K562 (cell line): ENCODE measurements around the gene ZC3H18. TPM values are rescaled to one million over a fixed set of nuclear protein-coding genes. Genes with fewer than 3 reads are reported as not detected.

Experiments used
- ATAC-seq: fragments of 200-7000 bp; cut with Tn5 transposase; 3 replicates; pipeline ENCODE4 v1.9.1; 2020; ENCODE audit warnings: moderate library complexity
- BruUV-seq: library from RNA; stranded (reverse); fragments of 400-500 nt; replicated peaks from 2 replicates; lab custom pipeline; 2021; lab: Mats Ljungman, UMichigan
- CTCF ChIA-PET: fragments of 300-600 bp; formaldehyde crosslinking; extraction: SDS; loops from one replicate; lab custom pipeline; 2021; ENCODE audit warnings: low intra/inter-chr PET ratio; lab: Yijun Ruan, JAX
- POLR2A ChIA-PET: fragments of 300-600, 350-650 bp; sonication (Branson Sonifier 250); formaldehyde crosslinking; extraction: SDS; loops from one replicate; lab custom pipeline; 2021; ENCODE audit warnings: antibody characterized with exemption, inconsistent platforms; lab: Yijun Ruan, JAX
- DNase-seq, 4 experiments: peaks; one replicate each; pipeline versions ENCODE4 v3.0.0 to v3.0.0-alpha.2; 2011 to 2018; ENCODE audit warnings: low spot score in 3 of 4, mixed read lengths in 3 of 4; ENCODE audit errors: extremely low read depth in 1 of 4
- FAIRE-seq: peaks from 2 replicates; lab custom pipeline; 2011; peaks lifted over from hg19 to GRCh38; lab: Jason Lieb, UNC
- H2AFZ ChIP-seq: 2 replicates; pipeline ENCODE4 v1.6.0; 2011; ENCODE audit warnings: low read depth, low read length, control low read depth, inconsistent platforms
- H3K27ac ChIP-seq: fragments of 200-600 bp; 3 replicates; pipeline ENCODE4 v1.8.0; 2011; ENCODE audit warnings: low read depth, mild to moderate bottlenecking, control low read depth, inconsistent platforms, low read length, moderate library complexity, mixed read lengths; ENCODE audit errors: extremely low read depth
- H3K27me3 ChIP-seq, 2 experiments: fragments of 300-600 bp in 1 of 2; 2 replicates in 1 of 2; 3 replicates in 1 of 2; pipeline versions ENCODE4 v1.6.0 to v1.8.0; 2011; ENCODE audit warnings: inconsistent platforms in 2 of 2, low read length in 2 of 2, mild to moderate bottlenecking in 1 of 2, mixed read lengths in 1 of 2, moderate library complexity in 1 of 2; ENCODE audit not compliant: control insufficient read depth in 2 of 2, insufficient read depth in 2 of 2
- H3K36me3 ChIP-seq: fragments of 300-600 bp; 3 replicates; pipeline ENCODE4 v1.8.0; 2011; ENCODE audit warnings: mild to moderate bottlenecking, low read length, inconsistent platforms; ENCODE audit not compliant: control insufficient read depth, insufficient read depth
- H3K4me1 ChIP-seq, 2 experiments: fragments of 200-600 bp in 1 of 2; replicated peaks in 1 of 2; 2 replicates in 1 of 2; 3 replicates in 1 of 2; pipeline versions ENCODE4 v1.5.1 to v1.8.0; 2011; ENCODE audit warnings: inconsistent platforms in 2 of 2, low read length in 2 of 2, mild to moderate bottlenecking in 1 of 2, mixed read lengths in 1 of 2, moderate library complexity in 1 of 2; ENCODE audit not compliant: control insufficient read depth in 2 of 2, insufficient read depth in 2 of 2
- H3K4me2 ChIP-seq: 2 replicates; pipeline ENCODE4 v1.6.1; 2011; ENCODE audit warnings: low read length, control low read depth, inconsistent platforms, mixed read lengths; ENCODE audit not compliant: insufficient read depth
- H3K4me3 ChIP-seq: fragments of 200-600 bp; sonication (generic), shearing (Covaris generic); 2 replicates; pipeline ENCODE4 v1.5.1; 2016; ENCODE audit warnings: control low read depth, inconsistent platforms
- H3K79me2 ChIP-seq: fragments of 200-600 bp; 3 replicates; pipeline ENCODE4 v1.8.0; 2011; ENCODE audit warnings: low read length, inconsistent platforms; ENCODE audit not compliant: control insufficient read depth, insufficient read depth
- H3K9ac ChIP-seq, 2 experiments: 2 replicates each; pipeline versions ENCODE4 v1.6.0 to v1.6.1; 2011; ENCODE audit warnings: low read depth in 2 of 2, low read length in 2 of 2, control low read depth in 1 of 2, inconsistent platforms in 1 of 2, mild to moderate bottlenecking in 1 of 2, mixed read lengths in 1 of 2; ENCODE audit not compliant: insufficient read depth in 1 of 2
- H3K9me1 ChIP-seq: one replicate; pipeline ENCODE4 v1.6.0; 2011; ENCODE audit warnings: inconsistent platforms, mild to moderate bottlenecking, low read length, moderate library complexity; ENCODE audit not compliant: control insufficient read depth, insufficient read depth
- H3K9me3 ChIP-seq: replicated peaks from 2 replicates; pipeline ENCODE4 v1.5.1; 2011; ENCODE audit warnings: low read depth, low read length, inconsistent platforms; ENCODE audit not compliant: control insufficient read depth, insufficient read depth
- H4K20me1 ChIP-seq: replicated peaks from 2 replicates; pipeline ENCODE4 v1.6.1; 2011; ENCODE audit warnings: low read length, inconsistent platforms, mixed read lengths; ENCODE audit not compliant: control insufficient read depth, insufficient read depth
- ATF4 ChIP-seq: fragments of 450-650 bp; formaldehyde crosslinking; IDR thresholded peaks from 2 replicates; pipeline ENCODE4 v1.4.0; 2022; ENCODE audit warnings: mild to moderate bottlenecking, moderate library complexity
- ATF7 ChIP-seq: fragments of 450-650 bp; IDR thresholded peaks from 2 replicates; pipeline ENCODE4 v1.7.1; 2014; ENCODE audit warnings: mild to moderate bottlenecking, moderate library complexity
- DEAF1 ChIP-seq: fragments of 450-650 bp; formaldehyde crosslinking; IDR thresholded peaks from 2 replicates; pipeline ENCODE4 v1.4.0; 2020; ENCODE audit warnings: mild to moderate bottlenecking, moderate library complexity
- KLF13 ChIP-seq: fragments of 450-650 bp; IDR thresholded peaks from 2 replicates; pipeline ENCODE4 v1.6.1; 2016; ENCODE audit warnings: missing genetic modification characterization, low read depth, mild to moderate bottlenecking, missing compliant biosample characterization, moderate library complexity, borderline replicate concordance
- KLF16 ChIP-seq: IDR thresholded peaks from 2 replicates; pipeline ENCODE4 v1.6.1; 2016; ENCODE audit warnings: antibody characterized with exemption
- MYBL2 ChIP-seq, 2 experiments: fragments of 450-650 bp in 1 of 2; sonication (generic) in 1 of 2; formaldehyde crosslinking in 1 of 2; IDR thresholded peaks; 2 replicates each; pipeline versions ENCODE4 v1.6.1 to v1.8.1; 2017 to 2022; ENCODE audit warnings: borderline replicate concordance in 1 of 2, inconsistent platforms in 1 of 2, low read depth in 1 of 2, mild to moderate bottlenecking in 1 of 2, missing genetic modification reagents in 1 of 2, moderate library complexity in 1 of 2
- MYNN ChIP-seq, 2 experiments: sonication (generic); formaldehyde crosslinking in 1 of 2; IDR thresholded peaks; 2 replicates each; pipeline versions ENCODE4 v1.5.0 to v1.6.1; 2016 to 2020; ENCODE audit warnings: antibody characterized with exemption in 1 of 2, missing genetic modification reagents in 1 of 2
- RUNX1 ChIP-seq: sonication (generic); IDR thresholded peaks from 2 replicates; pipeline ENCODE4 v1.6.1; 2016; ENCODE audit warnings: antibody characterized with exemption, low read depth
- SMAD4 ChIP-seq: fragments of 250-450 bp; sonication (Bioruptor Pico); conservative IDR thresholded peaks from 2 replicates; pipeline ENCODE4 v1.8.0; 2021; ENCODE audit warnings: inconsistent platforms, mild to moderate bottlenecking, moderate library complexity
- YY1 ChIP-seq, 3 experiments: IDR thresholded peaks; 2 replicates each; pipeline ENCODE4 v1.6.1; 2011; ENCODE audit warnings: low read length in 2 of 3, mild to moderate bottlenecking in 2 of 3, moderate library complexity in 2 of 3, borderline replicate concordance in 1 of 3, control low read depth in 1 of 3, low read depth in 1 of 3; ENCODE audit not compliant: insufficient read depth in 3 of 3, insufficient replicate concordance in 2 of 3, control insufficient read depth in 1 of 3, insufficient read length in 1 of 3; ENCODE audit errors: extremely low read depth in 1 of 3
- ZBTB7A ChIP-seq: IDR thresholded peaks from 2 replicates; pipeline ENCODE4 v1.6.1; 2011; ENCODE audit warnings: low read depth, mild to moderate bottlenecking, low read length, moderate library complexity, borderline replicate concordance; ENCODE audit not compliant: control insufficient read depth
- ZNF311 ChIP-seq: fragments of 250-450 bp; sonication (Bioruptor Pico); IDR thresholded peaks from 2 replicates; pipeline ENCODE4 v1.4.0; 2020; ENCODE audit warnings: mild to moderate bottlenecking, moderate library complexity
- WGBS: fragments of 100-300 bp; shearing (Covaris generic); methylation state at CpG from one replicate; pipeline ENCODE4 v1.1.6; 2016; ENCODE audit warnings: low coverage, mixed read lengths; ENCODE audit not compliant: insufficient coverage; ENCODE audit errors: missing lambda C conversion rate; 5-methylcytosine and 5-hydroxymethylcytosine counted together
- in situ Hi-C: fragments of 300-500 bp; cut with MboI; formaldehyde crosslinking; loops from 4 replicates; pipeline ENCODE4 v1.15.0; 2018; ENCODE audit warnings: inconsistent platforms, mixed read lengths
- intact Hi-C: fragments of 100-400 bp; cut with micrococcal nuclease; formaldehyde crosslinking; loops from 2 replicates; pipeline ENCODE4 v1.14.2; 2022
- polyA plus RNA-seq, 8 experiments: library from polyadenylated mRNA; depleted of rRNA in 4 of 8; stranded (reverse) in 5 of 8; unstranded in 3 of 8; fragments of >200 nt; fragmentation: Nextera tagmentation in 2 of 8; fragmentation: Illumina TruSeq in 1 of 8; extraction: Ambion mirVana in 2 of 8; extraction: Trizol in 1 of 8; gene quantifications; 2 replicates each; pipeline versions ENCODE4 v1.2.1 to v1.2.3, GENCODE V29; 2011 to 2014; ENCODE audit warnings: inconsistent platforms in 1 of 8, missing spikeins in 1 of 8
- total RNA-seq, 7 experiments: library from RNA; depleted of rRNA in 6 of 7; stranded (reverse); fragments of >200 nt in 6 of 7; fragmentation: Illumina TruSeq in 2 of 7; extraction: Trizol in 2 of 7; gene quantifications; 2 replicates each; pipeline versions ENCODE4 v1.2.1 to v1.2.3, GENCODE V29; 2011 to 2021; ENCODE audit warnings: low replicate concordance in 1 of 7
- TF ChIP-seq, protein P1 (sequence below): sonication (generic); formaldehyde crosslinking; IDR thresholded peaks from 2 replicates; pipeline ENCODE4 v1.9.0; 2022; ENCODE audit warnings: mild to moderate bottlenecking, missing genetic modification reagents

ZC3H18 gene
- total and polyA plus RNA-seq, 9 of the 15 experiments (the other 6 are each of a cell fraction or from before 2014, with no cell fraction given) = 1.7 to 88.7 (median 26.9) TPM

GRCh38 chr16:88527186-88527936 is 42.8 kb upstream of the ZC3H18 start:
- ChIA-PET POLR2A (interaction anchor here (0.7 to 2.0 kb wide), 3 partner anchors 9 to 92 kb away, joined by 3 to 7 read pairs (median 3); no protein-coding TSS in a partner anchor), CTCF (interaction anchor here (0.6 to 6.2 kb wide), 10 partner anchors 35 to 1202 kb away, joined by 3 to 108 read pairs (median 4); no protein-coding TSS in a partner anchor)
- Histone ChIP-seq H3K27me3 (no peaks in the 10 kb centered on the region), H3K36me3 (peaks cover 66% of the 10 kb centered on the region; the same call in 2 of the 3 replicates), H4K20me1 (peaks cover 3% of the 10 kb centered on the region; the same call in 1 of the 2 replicates), H3K9me3 (no peaks in the 10 kb centered on the region), H3K9me1 (no peaks in the 10 kb centered on the region), H3K27ac (no peak overlapping the region), H3K9ac (peak overlapping the region in 1 of 2 experiments; percentile 86; a peak in 2 of 4 replicates), H3K4me1 (peaks cover 40 to 100% of the 10 kb centered on the region in 2 experiments), H3K79me2 (peaks cover 5% of the 10 kb centered on the region; the same call in 1 of the 3 replicates), H3K4me2 (no peak overlapping the region), H2AFZ (peak overlapping the region; percentile 48), H3K4me3 (no peak overlapping the region)
- in situ Hi-C loops (loop anchor here (10.0 kb wide), 1 partner anchor 83 kb away; no protein-coding TSS in a partner anchor), intact Hi-C loops (loop anchor here (1.0 to 5.0 kb wide), 3 partner anchors 35 to 84 kb away; no protein-coding TSS in a partner anchor)
- FAIRE-seq (no peak), ATAC-seq (peak; percentile 88), DNase-seq (peak; percentile 88 to 93 (median 90))
- BruUV-seq = no TSS peak
- WGBS = 45% methylated on average over 30 of the region's 32 CpGs
- TF ChIP-seq ATF4 (CRISPR knock-in tag) (no peak), ZBTB7A (peak; percentile 69), YY1 (IDR thresholded peaks at IDR 0.05; ENCODE audit: borderline replicate concordance in 1 of 3, control insufficient read depth in 1 of 3, extremely low read depth in 1 of 3, insufficient read depth in 3 of 3, insufficient read length in 1 of 3, insufficient replicate concordance in 2 of 3, low read depth in 1 of 3, low read length in 2 of 3) (peak in 2 of 3 experiments; percentile 13 to 15), MYBL2 (IDR thresholded peaks at IDR 0.05; ENCODE audit: low read depth) (no peak), MYBL2 (CRISPR knock-in tag; IDR thresholded peaks at IDR 0.05; ENCODE audit: borderline replicate concordance) (0 out of 2 replicates have a peak, but pooled peaks have one; percentile 2), KLF13 (tag) (no peak), MYNN (IDR thresholded peaks at IDR 0.05) (no peak), MYNN (CRISPR knock-in tag; IDR thresholded peaks at IDR 0.05) (no peak), KLF16 (no peak), RUNX1 (no peak), ZNF311 (CRISPR knock-in tag) (no peak), ATF7 (peak; percentile 48; the same call in 1 of the 2 replicates), SMAD4 (peak; percentile 26; the same call in 1 of the 2 replicates), DEAF1 (peak; percentile 91)
- TF ChIP-seq, protein P1, sequence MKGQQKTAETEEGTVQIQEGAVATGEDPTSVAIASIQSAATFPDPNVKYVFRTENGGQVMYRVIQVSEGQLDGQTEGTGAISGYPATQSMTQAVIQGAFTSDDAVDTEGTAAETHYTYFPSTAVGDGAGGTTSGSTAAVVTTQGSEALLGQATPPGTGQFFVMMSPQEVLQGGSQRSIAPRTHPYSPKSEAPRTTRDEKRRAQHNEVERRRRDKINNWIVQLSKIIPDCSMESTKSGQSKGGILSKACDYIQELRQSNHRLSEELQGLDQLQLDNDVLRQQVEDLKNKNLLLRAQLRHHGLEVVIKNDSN (CRISPR knock-in tag) = 0 out of 2 replicates have a peak, but pooled peaks have one; percentile 9
